HG02642 (cell line): ENCODE measurements around the gene FALEC.
A peak's percentile ranks its signal among the peaks of the same experiment; 100 is the strongest.
"Not testable (repeated sequence)": the region's sequence is repeated elsewhere in the genome, so short reads cannot be mapped to it uniquely, and the experiment has no call there.

Experiments
- ATAC-seq: cut with Tn5 transposase; IDR thresholded peaks from one replicate; pipeline ENCODE4 v1.9.1; 2021; ENCODE audit warnings: mild to moderate bottlenecking; ENCODE audit not compliant: unreplicated experiment, poor library complexity

Gene FALEC

DNA sequence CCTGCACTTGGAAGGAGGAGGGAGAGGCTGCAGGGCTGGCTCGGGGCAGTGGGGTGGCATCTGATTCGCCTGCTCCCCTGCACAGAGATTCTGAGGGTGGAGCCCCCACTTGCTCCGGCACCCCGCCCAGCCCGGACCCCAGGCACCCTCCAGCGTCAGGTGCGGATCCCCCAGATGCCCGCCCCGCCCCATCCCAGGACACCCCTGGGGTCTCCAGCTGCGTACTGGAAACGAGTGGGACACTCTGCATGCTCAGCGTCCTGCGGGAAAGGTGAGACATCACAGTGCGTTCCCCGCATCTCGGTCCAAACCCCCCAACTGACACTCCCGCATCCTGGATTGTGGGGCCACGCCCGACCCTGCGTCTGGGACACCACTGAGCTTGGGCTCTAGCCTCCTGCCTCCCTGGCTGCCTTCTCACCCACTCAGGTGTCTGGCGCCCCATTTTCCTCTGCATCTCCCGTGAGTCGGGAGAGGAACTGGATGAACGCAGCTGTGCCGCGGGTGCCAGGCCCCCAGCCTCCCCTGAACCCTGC lies 41.6 kb downstream of the FALEC start:
- ATAC-seq: no peak

DNA sequence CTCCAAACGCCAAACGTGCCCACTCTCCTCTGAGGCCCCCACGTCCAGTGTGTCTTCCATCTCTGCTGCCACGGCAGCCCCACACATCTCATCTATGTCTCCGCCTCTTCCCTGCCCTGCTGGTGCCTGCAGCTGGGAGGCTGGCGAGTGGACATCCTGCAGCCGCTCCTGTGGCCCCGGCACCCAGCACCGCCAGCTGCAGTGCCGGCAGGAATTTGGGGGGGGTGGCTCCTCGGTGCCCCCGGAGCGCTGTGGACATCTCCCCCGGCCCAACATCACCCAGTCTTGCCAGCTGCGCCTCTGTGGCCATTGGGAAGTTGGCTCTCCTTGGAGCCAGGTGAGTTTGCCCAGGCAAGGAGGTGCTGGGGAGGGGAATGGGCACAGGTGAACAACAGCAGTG lies 42.3 kb downstream of the FALEC start:
- ATAC-seq: no peak

DNA sequence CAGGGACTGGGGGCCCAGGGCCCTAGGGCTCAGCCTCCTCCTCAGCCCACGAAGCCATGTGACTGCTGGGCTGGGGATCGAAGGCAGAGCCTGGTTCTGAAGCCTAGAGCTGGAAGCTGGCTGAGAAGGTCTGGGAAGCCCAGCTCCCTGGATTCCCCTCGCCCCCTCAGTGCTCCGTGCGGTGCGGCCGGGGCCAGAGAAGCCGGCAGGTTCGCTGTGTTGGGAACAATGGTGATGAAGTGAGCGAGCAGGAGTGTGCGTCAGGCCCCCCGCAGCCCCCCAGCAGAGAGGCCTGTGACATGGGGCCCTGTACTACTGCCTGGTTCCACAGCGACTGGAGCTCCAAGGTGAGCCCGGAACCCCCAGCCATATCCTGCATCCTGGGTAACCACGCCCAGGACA lies 42.8 kb downstream of the FALEC start:
- ATAC-seq: no peak

- ATAC-seq: no peak
Observed at GRCh38 chr1:150558761-150559655, 43.5 kb downstream of the FALEC start.

DNA sequence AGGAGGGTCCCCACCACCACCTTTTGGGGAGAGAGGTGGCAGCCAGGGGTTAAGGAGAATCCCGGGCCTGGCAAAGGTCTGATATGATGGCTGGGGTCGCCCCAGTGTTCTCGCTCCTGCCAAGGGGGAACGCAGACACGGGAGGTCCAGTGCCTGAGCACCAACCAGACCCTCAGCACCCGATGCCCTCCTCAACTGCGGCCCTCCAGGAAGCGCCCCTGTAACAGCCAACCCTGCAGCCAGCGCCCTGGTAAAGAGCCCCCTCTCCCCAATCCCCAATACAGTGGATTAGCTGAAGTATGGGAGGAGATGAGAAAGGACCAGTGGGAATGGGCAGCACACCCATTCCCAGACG lies 44.1 kb downstream of the FALEC start:
- no peak for ATAC-seq

DNA sequence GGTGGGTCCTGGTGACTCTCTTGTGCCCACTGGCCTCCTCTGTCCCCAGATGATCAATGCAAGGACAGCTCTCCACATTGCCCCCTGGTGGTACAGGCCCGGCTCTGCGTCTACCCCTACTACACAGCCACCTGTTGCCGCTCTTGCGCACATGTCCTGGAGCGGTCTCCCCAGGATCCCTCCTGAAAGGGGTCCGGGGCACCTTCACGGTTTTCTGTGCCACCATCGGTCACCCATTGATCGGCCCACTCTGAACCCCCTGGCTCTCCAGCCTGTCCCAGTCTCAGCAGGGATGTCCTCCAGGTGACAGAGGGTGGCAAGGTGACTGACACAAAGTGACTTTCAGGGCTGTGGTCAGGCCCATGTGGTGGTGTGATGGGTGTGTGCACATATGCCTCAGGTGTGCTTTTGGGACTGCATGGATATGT lies 44.5 kb downstream of the FALEC start:
- no peak for ATAC-seq

DNA sequence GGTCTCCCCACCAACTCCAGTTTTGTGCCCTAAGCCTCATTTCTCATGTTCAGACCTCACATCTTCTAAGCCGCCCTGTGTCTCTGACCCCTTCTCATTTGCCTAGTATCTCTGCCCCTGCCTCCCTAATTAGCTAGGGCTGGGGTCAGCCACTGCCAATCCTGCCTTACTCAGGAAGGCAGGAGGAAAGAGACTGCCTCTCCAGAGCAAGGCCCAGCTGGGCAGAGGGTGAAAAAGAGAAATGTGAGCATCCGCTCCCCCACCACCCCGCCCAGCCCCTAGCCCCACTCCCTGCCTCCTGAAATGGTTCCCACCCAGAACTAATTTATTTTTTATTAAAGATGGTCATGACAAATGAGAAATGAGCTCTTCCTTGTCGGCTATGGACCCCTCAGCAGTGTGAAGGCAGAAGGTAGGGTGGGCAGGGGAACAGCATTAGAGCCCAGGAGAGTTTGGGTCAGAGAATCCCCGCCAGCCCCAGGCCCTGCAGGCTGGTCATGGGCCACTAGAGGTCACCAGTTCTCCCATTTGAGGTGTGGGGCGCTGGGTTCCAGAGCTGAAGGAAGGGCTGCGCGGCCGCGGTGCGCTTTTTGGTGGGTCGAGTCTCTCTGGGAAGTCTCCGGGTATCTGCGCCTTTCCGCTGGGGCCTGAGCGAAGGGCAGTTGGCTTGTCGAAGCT lies 45.2 kb downstream of the FALEC start:
- peak; percentile 33 for ATAC-seq

DNA sequence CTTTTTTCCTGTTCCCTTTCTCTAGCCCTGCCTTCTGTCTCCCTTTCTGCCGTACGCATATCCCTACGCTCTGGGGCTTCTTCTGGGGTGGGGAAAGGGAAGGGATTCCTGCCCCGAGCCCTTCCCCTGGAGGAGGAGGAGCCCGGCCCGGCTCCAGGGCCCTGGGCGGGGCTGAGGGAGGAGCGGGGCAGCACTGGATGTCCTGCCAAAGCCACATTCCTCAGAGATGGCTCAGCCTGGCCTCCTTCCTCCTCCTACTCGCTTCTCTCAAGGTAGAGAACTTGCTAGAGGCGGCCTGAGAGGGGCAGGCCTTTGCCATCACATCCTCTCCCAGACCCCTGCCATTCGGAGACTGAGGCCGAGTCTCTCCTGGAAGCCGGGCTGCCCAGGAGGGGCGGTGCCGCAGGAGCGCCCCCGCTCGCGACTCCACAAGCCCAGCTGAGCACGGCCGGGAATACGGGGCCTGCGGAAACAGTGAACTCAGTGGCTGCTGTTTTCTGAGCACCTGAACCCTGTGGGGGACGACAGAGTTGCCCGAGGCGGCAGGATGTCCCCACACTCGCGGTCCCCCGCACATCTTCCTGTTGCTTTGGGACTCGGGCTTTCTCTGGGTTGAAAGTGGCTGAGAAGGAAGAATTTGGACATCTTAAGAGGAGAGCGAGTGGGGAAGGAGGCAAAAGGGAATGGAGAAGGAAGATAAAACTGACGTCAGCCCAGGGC lies 45.9 kb downstream of the FALEC start:
- peak; percentile 24 for ATAC-seq

DNA sequence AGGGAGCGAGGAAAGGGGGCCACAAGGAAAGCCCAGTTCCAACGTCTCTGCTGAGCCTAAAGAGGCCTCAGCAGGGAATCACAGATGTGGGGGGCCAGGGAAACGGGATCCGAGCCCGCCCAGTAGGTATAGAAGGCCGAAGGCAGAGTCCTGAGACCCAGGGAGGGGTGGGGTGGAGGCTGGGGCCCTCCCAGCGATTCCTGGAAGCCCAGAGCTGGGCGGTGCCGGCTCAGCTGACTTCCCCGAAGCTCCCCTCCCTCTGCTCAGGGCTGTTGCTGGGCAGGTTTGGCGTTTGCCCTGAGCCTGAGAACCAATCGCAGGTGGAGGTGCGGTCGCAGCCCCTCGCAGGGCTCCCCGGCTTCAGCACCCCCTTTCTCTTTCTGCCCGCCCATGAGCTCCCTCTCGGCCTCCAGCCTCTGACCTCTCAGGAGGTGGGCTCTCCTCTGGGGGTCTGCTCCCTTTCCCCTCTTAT lies 46.5 kb downstream of the FALEC start:
- peak; percentile 42 for ATAC-seq

DNA sequence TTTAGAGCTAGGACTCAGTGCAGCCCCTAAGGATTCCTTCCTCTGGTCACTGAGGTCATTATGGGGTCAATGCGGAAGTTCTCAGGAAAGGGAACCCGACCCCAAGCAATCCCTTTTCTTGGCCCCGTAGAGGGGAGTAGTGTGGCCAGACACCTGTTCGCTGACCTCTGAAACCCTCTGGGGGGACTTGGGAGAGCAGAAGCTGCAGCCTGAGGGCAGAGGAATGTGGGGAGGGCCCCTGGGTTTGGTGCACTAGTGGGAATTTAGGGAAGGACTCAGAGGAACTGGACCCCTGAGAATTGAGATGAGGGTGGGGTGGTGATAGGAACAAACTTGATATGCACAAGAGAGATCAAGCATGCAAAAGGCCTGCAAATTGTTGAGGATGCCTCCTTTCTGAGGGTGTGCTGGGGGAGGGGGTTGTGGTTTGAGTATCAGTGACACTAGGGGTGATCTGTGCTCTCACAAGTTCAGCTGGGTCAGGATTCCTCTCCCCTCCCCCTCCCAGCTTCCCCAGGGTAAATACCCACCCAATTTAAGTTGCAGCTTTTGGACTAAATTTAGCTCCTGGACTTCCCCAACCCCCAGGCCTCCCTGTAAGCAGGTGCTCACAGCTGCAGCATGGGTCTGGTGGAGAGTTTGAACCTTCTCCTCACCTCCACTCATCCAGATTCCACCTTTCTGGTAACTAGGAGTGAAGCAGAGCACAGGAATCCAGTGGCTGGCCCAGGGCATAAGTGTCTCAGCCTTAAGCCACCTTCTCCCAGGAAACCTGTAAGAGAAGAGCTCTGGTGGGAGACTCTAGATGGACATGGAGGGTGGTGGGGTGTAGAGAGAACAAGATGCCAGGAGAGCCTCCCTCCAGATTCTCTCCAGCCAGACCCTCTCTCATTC lies 47.1 kb downstream of the FALEC start:
- ATAC-seq: peak; percentile 45

DNA sequence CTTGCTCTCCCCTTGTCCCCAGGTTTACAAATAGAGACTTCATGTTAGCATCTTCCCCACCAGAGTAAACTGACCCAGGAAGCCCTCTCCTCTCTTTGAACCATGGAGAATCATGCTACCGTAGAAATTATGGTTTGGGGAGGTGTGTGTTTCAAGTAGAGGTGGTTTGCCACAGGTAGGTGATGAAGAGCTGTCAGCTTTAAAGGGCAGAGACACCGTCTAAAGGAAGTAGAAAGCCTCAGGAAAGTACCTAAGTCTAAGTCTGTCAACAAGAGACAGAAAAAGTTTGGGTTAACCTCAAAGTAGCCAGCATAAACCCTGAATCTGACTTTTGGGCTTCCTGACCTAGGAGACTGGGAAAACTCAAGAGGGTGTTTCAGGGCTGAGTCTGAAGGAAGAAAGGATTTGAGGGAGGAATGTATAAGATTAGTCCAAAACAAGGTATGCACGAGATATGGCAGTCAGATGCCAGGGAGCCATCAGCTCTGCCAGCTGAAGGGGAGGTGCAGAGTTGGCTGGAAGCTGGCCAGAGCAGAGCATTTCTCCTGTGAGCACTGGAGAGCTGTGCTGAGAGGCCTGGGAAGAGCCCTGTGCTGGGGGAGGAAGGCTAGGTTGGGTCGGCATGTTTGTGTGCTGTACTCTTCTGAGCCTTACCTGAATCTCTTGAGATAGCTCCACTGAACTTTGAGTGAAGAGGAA lies 47.9 kb downstream of the FALEC start:
- peak; percentile 17 for ATAC-seq

DNA sequence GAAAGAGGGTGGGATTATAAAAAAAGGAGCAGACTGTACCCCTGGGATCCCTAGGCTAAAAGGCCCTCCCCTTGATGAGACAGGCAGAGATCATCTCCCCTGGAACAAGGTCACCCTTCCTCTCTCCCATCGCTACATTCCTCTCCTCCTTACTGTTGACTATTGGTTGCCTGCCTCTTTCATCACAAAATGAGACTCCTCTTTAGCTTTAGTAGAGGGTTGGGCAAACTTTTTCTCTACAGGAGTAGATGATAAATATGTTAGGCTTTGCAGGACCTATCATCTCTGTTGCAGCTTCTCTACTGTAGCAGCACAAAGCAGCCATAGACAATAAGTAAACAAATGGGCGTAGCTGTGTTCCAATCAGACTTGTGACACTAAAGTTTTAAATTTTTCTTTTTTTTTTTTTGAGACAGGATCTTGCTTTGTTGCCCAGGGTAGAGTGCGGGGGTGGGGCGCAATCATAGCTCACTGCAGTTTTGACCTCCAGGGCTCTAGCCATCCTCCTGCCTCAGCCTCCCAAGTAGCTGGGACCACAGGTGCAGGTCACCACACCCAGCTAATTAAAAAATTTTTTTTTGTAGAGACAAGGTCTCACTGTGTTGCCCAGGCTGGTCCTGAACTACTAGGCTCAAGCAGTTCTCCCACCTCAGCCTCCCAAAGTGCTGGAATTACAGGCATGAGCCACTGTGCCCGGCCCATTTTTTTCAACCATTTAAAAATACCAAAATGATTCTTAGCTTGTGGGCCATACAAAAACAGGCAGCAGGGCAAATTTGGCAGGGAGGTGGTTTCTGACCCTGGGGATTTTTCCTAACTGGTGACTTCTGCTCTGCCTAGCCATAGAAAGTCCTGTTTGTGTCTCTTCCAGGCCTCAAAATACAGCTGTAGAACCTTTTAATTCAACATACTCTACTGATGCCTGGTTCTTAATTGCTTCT lies 48.8 kb downstream of the FALEC start:
- ATAC-seq: no peak

- ATAC-seq: not testable (repeated sequence)
Observed at GRCh38 chr1:150565240-150565991, 49.9 kb downstream of the FALEC start.

DNA sequence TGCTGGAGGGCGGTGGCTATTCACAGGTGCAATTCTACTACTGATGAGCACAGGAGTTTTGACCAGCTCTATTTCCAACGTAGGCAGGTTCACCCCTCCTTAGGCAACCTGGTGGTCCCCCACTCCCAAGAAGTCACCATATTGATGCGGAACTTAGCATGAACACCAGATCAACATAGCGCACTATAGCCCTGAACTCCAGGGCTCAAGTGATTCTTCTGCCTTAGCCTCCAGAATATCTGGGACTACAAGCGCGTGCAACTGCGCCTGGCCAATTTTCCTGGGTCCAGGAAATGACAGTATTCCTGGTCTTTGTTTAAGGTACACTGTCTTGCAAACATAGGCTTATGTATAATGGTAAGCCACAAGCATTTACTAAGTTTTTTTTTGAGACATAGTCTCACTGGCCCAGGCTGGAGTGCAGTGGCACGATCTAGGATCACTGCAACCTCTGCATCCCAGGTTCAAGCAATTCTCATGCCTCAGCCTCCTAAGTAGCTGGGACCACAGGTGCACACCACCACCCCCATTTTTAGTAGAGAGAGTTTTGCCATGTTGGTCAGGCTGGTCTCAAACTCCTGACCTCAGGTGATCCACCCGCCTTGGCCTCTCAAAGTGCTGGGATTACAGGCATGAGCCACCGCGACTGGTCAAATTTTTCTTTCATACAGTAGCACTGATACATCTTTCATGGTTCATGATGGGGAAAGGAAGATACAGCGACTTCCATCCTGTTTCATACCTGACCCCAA lies 51.2 kb downstream of the FALEC start:
- no peak for ATAC-seq

DNA sequence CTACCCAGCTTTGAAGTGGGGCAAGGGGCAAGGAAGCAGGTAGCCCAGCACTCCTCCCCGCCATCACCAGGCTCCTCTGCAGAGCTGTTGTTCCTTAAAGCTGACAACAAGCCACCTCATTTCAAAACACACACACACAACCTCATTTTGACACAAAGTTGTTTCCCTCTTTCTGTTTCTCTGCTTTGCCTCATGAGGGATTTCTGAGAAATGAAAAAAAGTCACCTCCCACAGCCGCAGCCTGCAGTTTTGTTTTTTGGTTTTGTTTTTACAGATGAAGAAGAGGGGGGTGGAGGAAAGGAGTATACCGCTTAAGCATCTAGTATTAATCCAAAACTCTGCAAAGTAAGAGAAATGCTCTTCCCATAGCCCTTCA lies 51.8 kb downstream of the FALEC start:
- peak; percentile 26 for ATAC-seq

DNA sequence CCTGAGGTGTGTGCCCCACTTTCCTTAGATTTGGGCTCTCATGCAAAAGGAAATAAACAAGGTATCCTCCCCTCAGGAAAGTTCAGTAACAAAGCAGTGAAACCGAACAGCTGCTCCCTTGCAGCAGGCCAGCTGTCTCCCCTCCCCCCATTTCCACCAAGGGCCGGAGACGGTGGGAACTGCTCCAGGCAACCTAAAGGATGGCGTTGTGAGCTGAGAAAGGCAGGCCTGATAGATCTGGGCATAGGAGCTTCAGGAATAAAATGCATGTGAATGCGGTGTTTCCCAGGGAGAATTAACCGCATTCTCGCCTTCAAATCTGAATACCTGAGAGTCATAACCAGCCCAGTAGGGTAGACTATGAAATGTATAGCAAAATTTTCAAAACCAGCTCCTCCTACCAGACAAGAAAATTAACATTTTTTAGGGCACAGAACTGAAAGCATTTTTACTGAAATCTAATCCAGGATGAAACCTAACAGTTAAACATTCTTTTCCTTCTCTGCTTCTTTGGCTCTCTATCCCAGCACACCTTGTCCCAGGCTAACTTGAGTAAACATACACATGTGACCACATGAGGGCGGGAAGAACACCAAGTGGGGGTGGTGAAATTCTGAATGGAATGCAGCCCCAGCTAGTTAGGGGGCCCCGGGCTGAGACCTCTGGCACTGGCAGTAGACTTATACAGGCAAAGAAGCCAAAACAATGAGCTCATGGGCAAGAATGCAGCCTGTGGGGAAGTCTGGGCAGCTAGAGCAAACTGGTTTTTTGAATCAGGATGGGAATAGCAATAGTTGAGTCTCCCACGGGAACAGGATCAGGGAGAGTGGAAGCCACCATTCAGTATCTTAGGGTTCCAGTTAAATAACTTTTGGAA lies 52.4 kb downstream of the FALEC start:
- peak; percentile 24 for ATAC-seq
